GM23338 (cell line): ENCODE data around the gene CDK7. TPM values are rescaled to one million over a fixed set of nuclear protein-coding genes. Genes with fewer than 3 reads are reported as not detected.

Experiments
- ATAC-seq: fragments of 200-7000 bp; cut with Tn5 transposase; 3 replicates; pipeline ENCODE4 v1.9.1; 2020
- DNase-seq: peaks from one replicate; pipeline ENCODE4 v3.0.0-alpha.2; 2015; ENCODE audit warnings: low spot score
- H2AFZ ChIP-seq: fragments of 200-600 bp; sonication (generic); 2 replicates; pipeline ENCODE4 v1.8.0; 2016; ENCODE audit warnings: antibody characterized with exemption, mild to moderate bottlenecking, moderate library complexity
- H3F3A ChIP-seq: fragments of 200-600 bp; sonication (generic); replicated peaks from 2 replicates; pipeline ENCODE4 v1.8.0; 2017; ENCODE audit warnings: antibody characterized with exemption, mixed run types, low read depth
- H3K27ac ChIP-seq: fragments of 200-600 bp; sonication (generic); 2 replicates; pipeline ENCODE4 v1.6.1; 2016; ENCODE audit warnings: low read depth
- H3K27me3 ChIP-seq: fragments of 200-600 bp; sonication (generic); 2 replicates; pipeline ENCODE4 v1.8.0; 2016; ENCODE audit warnings: mild to moderate bottlenecking, mixed run types, moderate library complexity; ENCODE audit not compliant: insufficient read depth
- H3K36me3 ChIP-seq: fragments of 200-600 bp; sonication (generic); 2 replicates; pipeline ENCODE4 v1.8.0; 2016; ENCODE audit warnings: mild to moderate bottlenecking; ENCODE audit not compliant: insufficient read depth
- H3K4me1 ChIP-seq: fragments of 200-600 bp; sonication (generic); 2 replicates; pipeline ENCODE4 v1.8.0; 2016; ENCODE audit warnings: mild to moderate bottlenecking, moderate library complexity; ENCODE audit not compliant: insufficient read depth
- H3K4me2 ChIP-seq: fragments of 200-600 bp; sonication (generic); 2 replicates; pipeline ENCODE4 v1.7.1; 2017; ENCODE audit warnings: mixed run types
- H3K4me3 ChIP-seq: fragments of 200-600 bp; sonication (generic); 2 replicates; pipeline ENCODE4 v1.6.1; 2016; ENCODE audit warnings: mixed run types
- H3K79me2 ChIP-seq: fragments of 200-600 bp; sonication (generic); replicated peaks from 2 replicates; pipeline ENCODE4 v1.8.0; 2017; ENCODE audit warnings: mild to moderate bottlenecking; ENCODE audit not compliant: insufficient read depth
- H3K9me2 ChIP-seq: fragments of 200-600 bp; sonication (generic); 2 replicates; pipeline ENCODE4 v1.8.0; 2017; ENCODE audit not compliant: insufficient read depth
- H4K20me1 ChIP-seq: fragments of 200-600 bp; sonication (generic); replicated peaks from 2 replicates; pipeline ENCODE4 v1.8.0; 2017; ENCODE audit warnings: mild to moderate bottlenecking; ENCODE audit not compliant: insufficient read depth
- H3K27ac Mint-ChIP-seq: 2 replicates; pipeline ENCODE4 v1.8.0; 2020; ENCODE audit warnings: inconsistent platforms, mild to moderate bottlenecking, moderate library complexity, mixed read lengths
- H3K27me3 Mint-ChIP-seq: 3 replicates; pipeline ENCODE4 v1.8.0; 2022; ENCODE audit warnings: low read depth, mild to moderate bottlenecking, moderate library complexity, mixed read lengths, inconsistent platforms; ENCODE audit not compliant: insufficient read depth, poor library complexity
- H3K36me3 Mint-ChIP-seq: 3 replicates; pipeline ENCODE4 v1.8.0; 2021; ENCODE audit warnings: low read depth, mild to moderate bottlenecking, inconsistent platforms, moderate library complexity, mixed read lengths
- H3K4me1 Mint-ChIP-seq: 3 replicates; pipeline ENCODE4 v1.8.0; 2020; ENCODE audit warnings: mild to moderate bottlenecking, inconsistent platforms, mixed read lengths
- H3K4me3 Mint-ChIP-seq: 3 replicates; pipeline ENCODE4 v1.8.0; 2021; ENCODE audit warnings: moderate library complexity, mild to moderate bottlenecking, inconsistent platforms, mixed read lengths
- H3K9me3 Mint-ChIP-seq: 3 replicates; pipeline ENCODE4 v1.8.0; 2020; ENCODE audit warnings: moderate library complexity, mild to moderate bottlenecking, inconsistent platforms, mixed read lengths
- CREB1 ChIP-seq: fragments of 250-450 bp; sonication (Bioruptor Pico); IDR thresholded peaks from 2 replicates; pipeline ENCODE4 v1.5.0; 2020; ENCODE audit warnings: low read depth, mild to moderate bottlenecking, moderate library complexity
- EZH2 ChIP-seq: fragments of 200-600 bp; sonication (generic); IDR thresholded peaks from one replicate; pipeline ENCODE4 v1.8.0; 2017; ENCODE audit warnings: antibody characterized with exemption, mild to moderate bottlenecking, low read depth; ENCODE audit not compliant: unreplicated experiment
- EZH2phosphoT487 ChIP-seq: fragments of 200-600 bp; sonication (generic); IDR thresholded peaks from one replicate; pipeline ENCODE4 v1.8.1; 2018; ENCODE audit warnings: antibody characterized with exemption; ENCODE audit not compliant: unreplicated experiment
- JUNB ChIP-seq: IDR thresholded peaks from one replicate; pipeline ENCODE4 v1.6.1; 2016; ENCODE audit warnings: antibody characterized with exemption; ENCODE audit not compliant: unreplicated experiment
- POLR2AphosphoS5 ChIP-seq: IDR thresholded peaks from 2 replicates; pipeline ENCODE4 v1.6.1; 2016; ENCODE audit warnings: antibody characterized with exemption, low read depth
- STAT1 ChIP-seq: IDR thresholded peaks from one replicate; pipeline ENCODE4 v1.6.1; 2016; ENCODE audit warnings: antibody characterized with exemption; ENCODE audit not compliant: unreplicated experiment
- ZNF114 ChIP-seq: fragments of 250-450 bp; sonication (Bioruptor Pico); IDR thresholded peaks from 2 replicates; pipeline ENCODE4 v1.5.0; 2020; ENCODE audit warnings: mild to moderate bottlenecking, moderate library complexity
- ZNF331 ChIP-seq: fragments of 250-450 bp; sonication (Bioruptor Pico); IDR thresholded peaks from 2 replicates; pipeline ENCODE4 v1.5.0; 2020; ENCODE audit warnings: low read depth, mild to moderate bottlenecking, moderate library complexity
- polyA plus RNA-seq: library from polyadenylated mRNA; unstranded; fragments of >200 nt; fragmentation: Nextera tagmentation; extraction: Ambion mirVana; gene quantifications from 2 replicates; pipeline ENCODE4 v1.2.1, GENCODE V29; 2016
- total RNA-seq: library from RNA; depleted of rRNA; stranded (reverse); fragments of >200 nt; shearing (Covaris generic); gene quantifications from 2 replicates; pipeline ENCODE4 v1.2.3, GENCODE V29; 2014
- TF ChIP-seq, protein P1 (sequence below), 2 experiments: fragments of 200-600 bp in 1 of 2; sonication (generic) in 1 of 2; conservative IDR thresholded peaks; 2 replicates each; pipeline versions ENCODE4 v1.5.1 to v1.6.1; 2016 to 2017; ENCODE audit warnings: antibody characterized with exemption in 2 of 2, low read depth in 2 of 2, mild to moderate bottlenecking in 2 of 2, moderate library complexity in 1 of 2
- TF ChIP-seq, protein P2 (sequence below): IDR thresholded peaks from one replicate; pipeline ENCODE4 v1.6.1; 2018; ENCODE audit warnings: antibody characterized with exemption; ENCODE audit not compliant: unreplicated experiment
- TF ChIP-seq, protein P3 (sequence below): IDR thresholded peaks from 2 replicates; pipeline ENCODE4 v1.6.1; 2016; ENCODE audit warnings: antibody characterized with exemption

Gene CDK7
- total and polyA plus RNA-seq, 2 experiments from 2014 or later = 78.4 to 80.7 TPM

DNA sequence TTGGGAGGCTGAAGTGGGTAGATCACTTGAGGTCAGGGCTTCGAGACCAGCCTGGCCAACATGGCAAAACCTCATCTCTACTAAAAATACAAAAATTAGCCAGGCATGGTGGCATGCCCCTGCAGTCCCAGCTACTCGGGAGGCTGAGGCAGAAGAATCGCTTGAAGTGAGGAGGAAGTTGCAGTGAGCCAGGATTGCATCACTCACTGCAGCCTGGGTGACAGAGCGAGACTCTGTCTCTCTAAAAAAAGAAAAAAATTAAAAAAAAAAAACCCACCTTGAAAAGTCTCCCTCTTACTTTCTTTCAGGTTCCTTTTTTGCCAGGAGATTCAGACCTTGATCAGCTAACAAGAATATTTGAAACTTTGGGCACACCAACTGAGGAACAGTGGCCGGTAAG is 34.2 kb downstream of the CDK7 start (continued):
- no peak for TF ChIP-seq STAT1
- TF ChIP-seq, protein P1, sequence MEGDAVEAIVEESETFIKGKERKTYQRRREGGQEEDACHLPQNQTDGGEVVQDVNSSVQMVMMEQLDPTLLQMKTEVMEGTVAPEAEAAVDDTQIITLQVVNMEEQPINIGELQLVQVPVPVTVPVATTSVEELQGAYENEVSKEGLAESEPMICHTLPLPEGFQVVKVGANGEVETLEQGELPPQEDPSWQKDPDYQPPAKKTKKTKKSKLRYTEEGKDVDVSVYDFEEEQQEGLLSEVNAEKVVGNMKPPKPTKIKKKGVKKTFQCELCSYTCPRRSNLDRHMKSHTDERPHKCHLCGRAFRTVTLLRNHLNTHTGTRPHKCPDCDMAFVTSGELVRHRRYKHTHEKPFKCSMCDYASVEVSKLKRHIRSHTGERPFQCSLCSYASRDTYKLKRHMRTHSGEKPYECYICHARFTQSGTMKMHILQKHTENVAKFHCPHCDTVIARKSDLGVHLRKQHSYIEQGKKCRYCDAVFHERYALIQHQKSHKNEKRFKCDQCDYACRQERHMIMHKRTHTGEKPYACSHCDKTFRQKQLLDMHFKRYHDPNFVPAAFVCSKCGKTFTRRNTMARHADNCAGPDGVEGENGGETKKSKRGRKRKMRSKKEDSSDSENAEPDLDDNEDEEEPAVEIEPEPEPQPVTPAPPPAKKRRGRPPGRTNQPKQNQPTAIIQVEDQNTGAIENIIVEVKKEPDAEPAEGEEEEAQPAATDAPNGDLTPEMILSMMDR (conservative IDR thresholded peaks at IDR 0.05; ENCODE audit: low read depth in 2 of 2) = no peak
- TF ChIP-seq, protein P2, sequence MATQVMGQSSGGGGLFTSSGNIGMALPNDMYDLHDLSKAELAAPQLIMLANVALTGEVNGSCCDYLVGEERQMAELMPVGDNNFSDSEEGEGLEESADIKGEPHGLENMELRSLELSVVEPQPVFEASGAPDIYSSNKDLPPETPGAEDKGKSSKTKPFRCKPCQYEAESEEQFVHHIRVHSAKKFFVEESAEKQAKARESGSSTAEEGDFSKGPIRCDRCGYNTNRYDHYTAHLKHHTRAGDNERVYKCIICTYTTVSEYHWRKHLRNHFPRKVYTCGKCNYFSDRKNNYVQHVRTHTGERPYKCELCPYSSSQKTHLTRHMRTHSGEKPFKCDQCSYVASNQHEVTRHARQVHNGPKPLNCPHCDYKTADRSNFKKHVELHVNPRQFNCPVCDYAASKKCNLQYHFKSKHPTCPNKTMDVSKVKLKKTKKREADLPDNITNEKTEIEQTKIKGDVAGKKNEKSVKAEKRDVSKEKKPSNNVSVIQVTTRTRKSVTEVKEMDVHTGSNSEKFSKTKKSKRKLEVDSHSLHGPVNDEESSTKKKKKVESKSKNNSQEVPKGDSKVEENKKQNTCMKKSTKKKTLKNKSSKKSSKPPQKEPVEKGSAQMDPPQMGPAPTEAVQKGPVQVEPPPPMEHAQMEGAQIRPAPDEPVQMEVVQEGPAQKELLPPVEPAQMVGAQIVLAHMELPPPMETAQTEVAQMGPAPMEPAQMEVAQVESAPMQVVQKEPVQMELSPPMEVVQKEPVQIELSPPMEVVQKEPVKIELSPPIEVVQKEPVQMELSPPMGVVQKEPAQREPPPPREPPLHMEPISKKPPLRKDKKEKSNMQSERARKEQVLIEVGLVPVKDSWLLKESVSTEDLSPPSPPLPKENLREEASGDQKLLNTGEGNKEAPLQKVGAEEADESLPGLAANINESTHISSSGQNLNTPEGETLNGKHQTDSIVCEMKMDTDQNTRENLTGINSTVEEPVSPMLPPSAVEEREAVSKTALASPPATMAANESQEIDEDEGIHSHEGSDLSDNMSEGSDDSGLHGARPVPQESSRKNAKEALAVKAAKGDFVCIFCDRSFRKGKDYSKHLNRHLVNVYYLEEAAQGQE = no peak
- TF ChIP-seq, protein P3, sequence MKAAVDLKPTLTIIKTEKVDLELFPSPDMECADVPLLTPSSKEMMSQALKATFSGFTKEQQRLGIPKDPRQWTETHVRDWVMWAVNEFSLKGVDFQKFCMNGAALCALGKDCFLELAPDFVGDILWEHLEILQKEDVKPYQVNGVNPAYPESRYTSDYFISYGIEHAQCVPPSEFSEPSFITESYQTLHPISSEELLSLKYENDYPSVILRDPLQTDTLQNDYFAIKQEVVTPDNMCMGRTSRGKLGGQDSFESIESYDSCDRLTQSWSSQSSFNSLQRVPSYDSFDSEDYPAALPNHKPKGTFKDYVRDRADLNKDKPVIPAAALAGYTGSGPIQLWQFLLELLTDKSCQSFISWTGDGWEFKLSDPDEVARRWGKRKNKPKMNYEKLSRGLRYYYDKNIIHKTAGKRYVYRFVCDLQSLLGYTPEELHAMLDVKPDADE = no peak

DNA sequence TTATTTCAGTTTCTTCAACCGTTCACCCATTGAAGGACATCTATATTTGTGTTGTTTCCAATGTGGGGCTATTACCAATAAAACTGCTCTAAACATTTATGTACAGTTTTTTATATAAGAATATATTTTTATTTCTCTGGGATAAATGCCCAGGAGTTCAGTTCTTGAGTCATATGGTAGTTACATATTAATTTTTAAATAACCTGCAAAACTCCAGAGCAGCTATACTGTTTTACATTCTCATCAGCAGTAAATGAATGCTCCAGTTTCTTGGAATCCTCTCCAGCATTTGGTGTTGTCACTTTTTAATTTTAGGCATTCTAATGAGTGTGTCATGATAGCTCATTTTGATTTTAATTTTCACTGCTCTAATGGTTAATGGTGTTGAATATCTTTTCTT is 36.2 kb downstream of the CDK7 start:
- Mint-ChIP-seq H3K27me3 (peaks cover 5% of the 10 kb centered on the region), H3K9me3 (no peaks in the 10 kb centered on the region), H3K4me3 (no peak overlapping the region), H3K4me1 (no peaks in the 10 kb centered on the region), H3K27ac (no peak overlapping the region), H3K36me3 (peaks cover 50% of the 10 kb centered on the region)
- no peak overlapping the region for H3K4me3 ChIP-seq
- no peak overlapping the region for H3K4me2 ChIP-seq
- no peak for DNase-seq
- H3K79me2 ChIP-seq = no peaks in the 10 kb centered on the region; the same call in 1 of the 2 replicates
- no peak overlapping the region for H2AFZ ChIP-seq
- H3F3A ChIP-seq = no peaks in the 10 kb centered on the region
- ATAC-seq = no peak
- H3K4me1 ChIP-seq = no peaks in the 10 kb centered on the region
- no peaks in the 10 kb centered on the region for H4K20me1 ChIP-seq
- H3K27ac ChIP-seq = peak overlapping the region; percentile 22; the same call in 1 of the 2 replicates
- H3K27me3 ChIP-seq = no peaks in the 10 kb centered on the region
- peaks cover 34% of the 10 kb centered on the region for H3K36me3 ChIP-seq
- H3K9me2 ChIP-seq = no peaks in the 10 kb centered on the region
- no peak for TF ChIP-seq EZH2
- TF ChIP-seq CREB1 (CRISPR knock-in tag) = no peak
- TF ChIP-seq, protein P1 (conservative IDR thresholded peaks at IDR 0.05; ENCODE audit: low read depth in 2 of 2) = no peak
- no peak for TF ChIP-seq ZNF114 (CRISPR knock-in tag)
- TF ChIP-seq, protein P3 = no peak
- no peak for TF ChIP-seq JUNB
- TF ChIP-seq EZH2phosphoT487 = no peak
- TF ChIP-seq, protein P2 = no peak
- TF ChIP-seq POLR2AphosphoS5 = no peak
- no peak for TF ChIP-seq STAT1
- TF ChIP-seq ZNF331 (CRISPR knock-in tag) = no peak
